Testis (tissue), 3 donors: Measurements from ENCODE around the gene PPP6R2. TPM values are rescaled to one million over a fixed set of nuclear protein-coding genes. Genes with fewer than 3 reads are reported as not detected.
"Not testable (repeated sequence)": the region's sequence is repeated elsewhere in the genome, so short reads cannot be mapped to it uniquely, and the experiment has no call there.

Source experiments
- DNase-seq: peaks from one replicate; pipeline ENCODE4 v3.0.0-alpha.2; 2019
- H3K27ac ChIP-seq, 2 donors: fragments of 200-600 bp; sonication (generic); one replicate each; pipeline ENCODE4 v1.5.1; 2019
- H3K27me3 ChIP-seq: fragments of 200-600 bp; sonication (generic); one replicate; pipeline ENCODE4 v1.5.1; 2019
- H3K36me3 ChIP-seq: fragments of 200-600 bp; sonication (generic); one replicate; pipeline ENCODE4 v1.5.1; 2017; ENCODE audit warnings: low read depth; ENCODE audit errors: missing control alignments
- H3K4me1 ChIP-seq: fragments of 200-600 bp; sonication (generic); one replicate; pipeline ENCODE4 v1.5.1; 2019
- H3K4me3 ChIP-seq, 2 donors: fragments of 200-600 bp; sonication (generic); one replicate each; pipeline ENCODE4 v1.5.1; 2017 to 2019
- H3K9me3 ChIP-seq: fragments of 200-600 bp; sonication (generic); one replicate; pipeline ENCODE4 v1.5.1; 2017
- CTCF ChIP-seq, 3 experiments: fragments of 450-650 bp in 2 of 3; fragments of 200-600 bp in 1 of 3; sonication (generic) in 1 of 3; IDR thresholded peaks; one replicate each; pipeline ENCODE4 v1.5.1; 2016 to 2019; ENCODE audit warnings: antibody characterized with exemption in 3 of 3, mild to moderate bottlenecking in 2 of 3, moderate library complexity in 1 of 3
- POLR2A ChIP-seq: fragments of 450-650 bp; IDR thresholded peaks from one replicate; pipeline ENCODE4 v1.6.1; 2017; ENCODE audit warnings: antibody characterized with exemption, mild to moderate bottlenecking, moderate library complexity
- WGBS, 2 donors: methylation state at CpG; one replicate each; pipeline ENCODE4 v1.1.5; 2018; 5-methylcytosine and 5-hydroxymethylcytosine counted together
- intact Hi-C: fragments of 100-400 bp; cut with DNase I; formaldehyde crosslinking; loops from one replicate; pipeline ENCODE4 v1.15.1; 2023; ENCODE audit warnings: low total_unique reads
- polyA plus RNA-seq: library from polyadenylated mRNA; stranded (reverse); fragments of 350-450 nt; fragmentation: Illumina TruSeq; extraction: RNeasy Lipid Tissue Mini Kit (QIAGEN cat#74804); gene quantifications from one replicate; pipeline ENCODE4 v1.2.3, GENCODE V29; 2014; ENCODE audit warnings: low read depth, low replicate concordance; ENCODE audit not compliant: insufficient read depth
- total RNA-seq, 2 donors: library from RNA; depleted of rRNA; stranded (reverse); fragments of >200 nt; gene quantifications; one replicate each; pipeline ENCODE4 v1.2.3, GENCODE V29; 2016

Gene PPP6R2
- total and polyA plus RNA-seq, 3 donors from 2014 or later = 123 to 142 (median 138) TPM

- DNase-seq = no peak
- TF ChIP-seq POLR2A (no peak), CTCF (IDR thresholded peaks at IDR 0.05) (no peak)
- H3K4me3 ChIP-seq = no peak overlapping the region
- no peaks in the 10 kb centered on the region for H3K4me1 ChIP-seq
- H3K36me3 ChIP-seq = no peaks in the 10 kb centered on the region
- H3K27ac ChIP-seq = no peak overlapping the region
- no peaks in the 10 kb centered on the region for H3K27me3 ChIP-seq
- H3K9me3 ChIP-seq = no peaks in the 10 kb centered on the region
- intact Hi-C loops = no loop called here
- WGBS, 2 donors = 94 to 95% methylated on average over 19 to 25 of the region's 25 CpGs
These were observed 63.5 kb downstream of the PPP6R2 start for GRCh38 chr22:50406416-50407170.

- Histone ChIP-seq H3K4me3 (no peak overlapping the region), H3K4me1 (peaks cover 4% of the 10 kb centered on the region), H3K27me3 (no peaks in the 10 kb centered on the region), H3K27ac (no peak overlapping the region), H3K36me3 (no peaks in the 10 kb centered on the region), H3K9me3 (no peaks in the 10 kb centered on the region)
- 89 to 91% methylated on average over 13 of the region's 13 CpGs for WGBS, 2 donors
- TF ChIP-seq POLR2A (no peak), CTCF (IDR thresholded peaks at IDR 0.05) (no peak)
- no peak for DNase-seq
- intact Hi-C loops = no loop called here
These were observed 65.2 kb downstream of the PPP6R2 start for GRCh38 chr22:50408311-50408710.

GRCh38 chr22:50408954-50409353 is 65.8 kb downstream of the PPP6R2 start:
- intact Hi-C loops, H3K4me3 ChIP-seq, H3K27me3 ChIP-seq, H3K27ac ChIP-seq, H3K9me3 ChIP-seq, H3K4me1 ChIP-seq, H3K36me3 ChIP-seq, DNase-seq: not testable (repeated sequence)
- WGBS, 2 donors = 81 to 82% methylated on average over 9 of the region's 9 CpGs

- no peak for DNase-seq
- H3K27ac ChIP-seq = no peak overlapping the region
- 91 to 93% methylated on average over 11 to 31 of the region's 31 CpGs for WGBS, 2 donors
- H3K36me3 ChIP-seq = no peaks in the 10 kb centered on the region
- no peak overlapping the region for H3K4me3 ChIP-seq
- peaks cover 4% of the 10 kb centered on the region for H3K4me1 ChIP-seq
- intact Hi-C loops = no loop called here
- TF ChIP-seq CTCF (IDR thresholded peaks at IDR 0.05) (no peak), POLR2A (no peak)
- no peaks in the 10 kb centered on the region for H3K9me3 ChIP-seq
- H3K27me3 ChIP-seq = no peaks in the 10 kb centered on the region
These were observed 71.5 kb downstream of the PPP6R2 start for GRCh38 chr22:50414476-50415248.

- H3K4me3 ChIP-seq = no peak overlapping the region
- H3K27me3 ChIP-seq = no peaks in the 10 kb centered on the region
- no peak for TF ChIP-seq CTCF (IDR thresholded peaks at IDR 0.05)
- TF ChIP-seq POLR2A = no peak
- DNase-seq = no peak
- intact Hi-C loops = no loop called here
- H3K9me3 ChIP-seq = no peaks in the 10 kb centered on the region
- H3K36me3 ChIP-seq = no peaks in the 10 kb centered on the region
- 93 to 95% methylated on average over 5 to 12 of the region's 12 CpGs for WGBS, 2 donors
- H3K27ac ChIP-seq = no peak overlapping the region
- peaks cover 4% of the 10 kb centered on the region for H3K4me1 ChIP-seq
These were observed 72.3 kb downstream of the PPP6R2 start for GRCh38 chr22:50415426-50415825.
